ENCODE measurements around the gene CYTH1.

- TF ChIP-seq CTCF (IDR thresholded peaks at IDR 0.05) (no peak), POLR2A (IDR thresholded peaks at IDR 0.05) (no peak), POLR2AphosphoS5 (IDR thresholded peaks at IDR 0.05) (no peak)
These were observed 102.3 kb downstream of the CYTH1 start for GRCh38 chr17:78679495-78680395.

All from upper lobe of left lung (tissue), 4 donors.